Upper lobe of right lung (tissue), 1 donor: ENCODE measurements around the gene RNF144B. TPM values are rescaled to one million over a fixed set of nuclear protein-coding genes. Genes with fewer than 3 reads are reported as not detected.

Experiments
- ATAC-seq: fragments of 200-7000 bp; cut with Tn5 transposase; one replicate; pipeline ENCODE4 v1.9.1; 2020; ENCODE audit warnings: mild to moderate bottlenecking, moderate library complexity
- DNase-seq: peaks from one replicate; pipeline ENCODE4 v3.0.0-alpha.2; 2020
- H3K27ac ChIP-seq: fragments of 200-600 bp; one replicate; pipeline ENCODE4 v1.8.0; 2022
- H3K27me3 ChIP-seq: fragments of 200-600 bp; one replicate; pipeline ENCODE4 v1.8.0; 2022; ENCODE audit warnings: mild to moderate bottlenecking
- H3K36me3 ChIP-seq: fragments of 200-600 bp; one replicate; pipeline ENCODE4 v1.8.0; 2022
- H3K4me1 ChIP-seq: fragments of 200-600 bp; one replicate; pipeline ENCODE4 v1.8.0; 2022
- H3K4me3 ChIP-seq: fragments of 200-600 bp; one replicate; pipeline ENCODE4 v1.8.0; 2022; ENCODE audit warnings: mild to moderate bottlenecking
- H3K9me3 ChIP-seq: fragments of 200-600 bp; one replicate; pipeline ENCODE4 v1.8.0; 2022
- intact Hi-C: fragments of 100-400 bp; cut with DNase I; formaldehyde crosslinking; loops from one replicate; pipeline ENCODE4 v1.11.0; 2022
- long read RNA-seq: library from polyadenylated mRNA; unstranded; transcript quantifications from one replicate; pipeline ENCODE4 v2.0.0, GENCODE V29; 2021
- total RNA-seq: library from RNA; stranded (reverse); fragmentation: NEBNext Ultra II Directional; extraction: Animal tissue kit (Norgen Biotek cat#: 25700); gene quantifications from one replicate; pipeline ENCODE4 v1.2.1, GENCODE V29; 2021
- TF ChIP-seq, protein P1 (sequence below): fragments of 200-600 bp; IDR thresholded peaks from one replicate; pipeline ENCODE4 v1.8.0; 2022; ENCODE audit warnings: antibody characterized with exemption
- donor health status: DM: no; HTN: yes; CAD: no; lungs with severe emphysema.

Gene RNF144B
- 82.4 TPM for total RNA-seq
- long read RNA-seq, full-length matches to known transcripts, result 91 of 131 reads
- long read RNA-seq, partial matches to known transcripts, result 17 of 131 reads
- long read RNA-seq, other reads (novel, unspliced or antisense), result 23 of 131 reads

DNA sequence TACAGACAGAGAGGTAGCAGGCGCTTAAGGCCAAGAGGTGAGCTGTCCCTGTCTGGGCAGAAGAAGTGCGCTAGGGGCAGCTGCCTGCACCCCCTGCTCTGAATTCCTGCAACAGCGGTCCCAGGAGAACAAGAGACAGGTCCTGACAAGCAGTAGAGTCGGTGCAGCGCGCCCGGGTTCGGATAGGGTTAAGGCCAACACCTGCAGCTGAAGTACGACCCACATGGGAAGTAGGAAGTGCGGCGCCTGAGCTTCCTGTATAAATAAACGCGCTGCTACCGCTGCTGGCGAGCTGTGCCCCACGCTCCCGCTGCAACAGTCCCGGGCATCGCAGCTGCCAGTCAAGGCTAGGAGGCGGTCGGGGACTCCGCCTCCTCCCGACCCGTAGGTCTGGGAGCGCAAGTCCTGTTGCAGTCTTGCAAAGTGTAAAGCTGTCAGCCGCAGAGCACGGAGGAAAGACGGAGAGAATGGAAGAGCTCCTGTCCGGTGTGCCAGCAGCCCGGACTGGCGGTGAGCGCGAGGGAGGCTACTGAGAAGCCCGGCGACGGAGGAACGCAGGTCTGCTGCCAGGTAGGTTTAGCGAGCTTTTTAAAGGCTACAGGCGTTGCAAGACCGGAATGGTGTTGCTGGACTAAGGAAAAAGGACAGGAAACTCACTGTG lies at the start of gene RNF144B:
Gene RNF144B (plus strand): TSS at position 290 of the 661 bp plus-strand sequence. CDS start 12,185 bp downstream, outside the sequence.
- peak within 1 kb of the TSS; percentile 70 for H3K27ac ChIP-seq
- peaks cover 28% of the 10 kb centered on the region for H3K4me1 ChIP-seq
- no peaks in the 10 kb centered on the region for H3K36me3 ChIP-seq
- TF ChIP-seq, protein P1, sequence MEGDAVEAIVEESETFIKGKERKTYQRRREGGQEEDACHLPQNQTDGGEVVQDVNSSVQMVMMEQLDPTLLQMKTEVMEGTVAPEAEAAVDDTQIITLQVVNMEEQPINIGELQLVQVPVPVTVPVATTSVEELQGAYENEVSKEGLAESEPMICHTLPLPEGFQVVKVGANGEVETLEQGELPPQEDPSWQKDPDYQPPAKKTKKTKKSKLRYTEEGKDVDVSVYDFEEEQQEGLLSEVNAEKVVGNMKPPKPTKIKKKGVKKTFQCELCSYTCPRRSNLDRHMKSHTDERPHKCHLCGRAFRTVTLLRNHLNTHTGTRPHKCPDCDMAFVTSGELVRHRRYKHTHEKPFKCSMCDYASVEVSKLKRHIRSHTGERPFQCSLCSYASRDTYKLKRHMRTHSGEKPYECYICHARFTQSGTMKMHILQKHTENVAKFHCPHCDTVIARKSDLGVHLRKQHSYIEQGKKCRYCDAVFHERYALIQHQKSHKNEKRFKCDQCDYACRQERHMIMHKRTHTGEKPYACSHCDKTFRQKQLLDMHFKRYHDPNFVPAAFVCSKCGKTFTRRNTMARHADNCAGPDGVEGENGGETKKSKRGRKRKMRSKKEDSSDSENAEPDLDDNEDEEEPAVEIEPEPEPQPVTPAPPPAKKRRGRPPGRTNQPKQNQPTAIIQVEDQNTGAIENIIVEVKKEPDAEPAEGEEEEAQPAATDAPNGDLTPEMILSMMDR, result no peak
- H3K9me3 ChIP-seq, result no peaks in the 10 kb centered on the region
- DNase-seq (peak; percentile 96), ATAC-seq (peak; percentile 97)
- peak within 1 kb of the TSS; percentile 73 for H3K4me3 ChIP-seq
- no peaks in the 10 kb centered on the region for H3K27me3 ChIP-seq
- intact Hi-C loops, result no loop called here

DNA sequence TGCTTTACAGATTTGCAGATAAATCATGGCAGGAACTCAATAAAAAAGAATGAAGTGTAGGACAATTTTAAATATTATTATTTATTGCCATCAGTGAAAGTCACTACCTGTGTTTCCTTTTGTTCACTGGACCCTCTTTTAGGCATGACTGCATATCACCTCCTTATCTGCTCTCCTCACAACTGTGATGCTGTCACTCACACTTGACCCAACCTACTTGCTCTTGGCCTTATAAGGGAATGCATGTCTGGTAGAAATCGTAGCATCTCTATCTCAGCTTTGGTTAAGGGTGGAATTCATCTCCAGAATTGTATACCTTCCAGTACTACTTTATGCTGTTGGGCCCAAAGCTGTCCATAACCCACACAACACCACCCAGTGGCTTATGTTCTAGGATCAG lies 47.6 kb upstream of the RNF144B start:
- TF ChIP-seq, protein P1, result no peak
- intact Hi-C loops, result no loop called here
- ATAC-seq (no peak), DNase-seq (no peak)
- Histone ChIP-seq H3K4me1 (no peaks in the 10 kb centered on the region), H3K36me3 (no peaks in the 10 kb centered on the region), H3K4me3 (no peak overlapping the region), H3K27me3 (no peaks in the 10 kb centered on the region), H3K9me3 (no peaks in the 10 kb centered on the region), H3K27ac (no peak overlapping the region)

DNA sequence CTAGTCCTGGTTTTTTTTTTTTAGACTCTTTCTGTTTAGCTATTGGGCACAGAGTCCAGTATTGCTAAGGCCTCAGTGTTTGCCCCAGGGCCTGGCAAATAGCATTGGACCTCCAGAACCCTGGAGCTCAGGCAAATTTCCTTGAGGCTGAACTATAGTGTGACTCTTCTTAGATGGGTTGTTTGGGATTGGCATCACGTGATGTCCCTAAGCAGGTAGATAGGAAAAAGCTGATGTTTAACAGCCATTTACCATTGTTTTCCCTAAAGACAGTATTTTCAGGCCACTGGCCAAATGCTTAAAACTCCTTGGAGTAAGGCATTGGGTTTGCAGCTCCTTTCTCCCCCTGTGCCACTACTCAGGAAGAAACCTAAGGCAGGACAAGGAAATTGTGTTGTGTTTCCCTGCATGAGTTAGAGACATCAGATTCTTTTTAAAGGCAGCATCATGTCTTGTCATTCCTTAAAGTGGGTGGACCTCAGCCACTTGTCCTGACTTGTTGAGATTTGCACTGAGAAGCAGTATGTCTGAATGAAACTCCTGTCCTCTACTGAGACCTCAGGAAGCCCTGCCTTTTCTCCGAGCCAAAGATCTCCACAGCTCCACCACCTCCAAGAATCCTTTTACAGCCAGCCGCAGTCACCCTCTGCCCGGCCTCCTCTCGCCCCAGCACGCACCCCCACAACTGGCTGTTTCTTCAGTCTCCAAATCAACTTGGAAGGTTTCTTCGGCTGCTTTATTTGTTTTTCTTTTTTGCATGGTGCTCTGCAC lies 46.2 kb upstream of the RNF144B start:
- TF ChIP-seq, protein P1, result no peak
- intact Hi-C loops, result no loop called here
- Histone ChIP-seq H3K4me3 (no peak overlapping the region), H3K27ac (no peak overlapping the region), H3K27me3 (no peaks in the 10 kb centered on the region), H3K4me1 (no peaks in the 10 kb centered on the region), H3K9me3 (no peaks in the 10 kb centered on the region), H3K36me3 (no peaks in the 10 kb centered on the region)
- ATAC-seq, result no peak
- DNase-seq, result no peak

DNA sequence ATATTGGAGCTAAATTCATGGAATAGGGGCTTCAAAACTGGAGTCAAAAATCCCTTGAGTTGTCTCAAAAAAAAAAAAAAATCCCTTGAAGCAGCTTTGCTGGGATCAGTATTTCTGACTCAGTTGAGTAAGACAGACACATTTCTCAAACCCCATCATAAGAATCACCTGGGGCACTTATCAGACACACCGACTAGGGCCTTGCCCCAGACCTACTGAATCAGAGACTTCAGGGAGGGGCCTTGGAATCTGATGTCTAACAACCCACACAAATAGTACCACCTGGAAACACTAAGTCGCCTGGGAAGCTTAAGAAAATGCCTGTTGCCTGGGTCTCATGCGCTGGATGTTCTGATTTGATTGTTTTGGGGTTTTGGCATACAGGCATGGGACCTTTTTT lies 44.9 kb upstream of the RNF144B start:
- no peak for ATAC-seq
- intact Hi-C loops, result no loop called here
- TF ChIP-seq, protein P1, result no peak

DNA sequence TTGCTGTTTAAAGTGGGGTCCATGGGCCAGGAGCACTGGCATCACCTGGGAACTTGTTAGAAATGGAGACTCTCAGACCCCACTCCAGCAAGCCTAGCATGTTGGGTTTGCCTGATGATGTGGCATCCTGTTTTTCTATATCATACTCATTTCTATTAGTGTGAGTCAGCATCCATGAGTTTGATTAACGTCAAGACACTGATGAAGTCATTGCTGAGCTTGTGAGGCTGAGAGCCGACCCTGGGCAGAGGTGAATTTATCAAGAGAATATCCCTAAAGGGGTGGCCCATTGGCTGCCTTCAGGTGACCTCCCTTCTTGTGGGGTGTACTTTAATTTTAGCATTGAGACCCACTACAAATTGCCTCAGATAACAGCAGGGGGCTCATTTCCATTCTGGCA lies 43.4 kb upstream of the RNF144B start:
- no peaks in the 10 kb centered on the region for H3K27me3 ChIP-seq
- H3K4me1 ChIP-seq, result no peaks in the 10 kb centered on the region
- H3K36me3 ChIP-seq, result no peaks in the 10 kb centered on the region
- no peaks in the 10 kb centered on the region for H3K9me3 ChIP-seq
- H3K4me3 ChIP-seq, result no peak overlapping the region
- ATAC-seq (no peak), DNase-seq (no peak)
- H3K27ac ChIP-seq, result no peak overlapping the region
- intact Hi-C loops, result no loop called here
- TF ChIP-seq, protein P1, result no peak

More for the DNA sequence above, 44.9 kb upstream of the RNF144B start:
- H3K27ac ChIP-seq, result no peak overlapping the region
- no peak for DNase-seq
- H3K27me3 ChIP-seq, result no peaks in the 10 kb centered on the region
- H3K4me3 ChIP-seq, result no peak overlapping the region
- H3K36me3 ChIP-seq, result no peaks in the 10 kb centered on the region
- no peaks in the 10 kb centered on the region for H3K4me1 ChIP-seq
- H3K9me3 ChIP-seq, result no peaks in the 10 kb centered on the region
